Measurements from ENCODE around the gene PDE8A. TPM values are rescaled to one million over a fixed set of nuclear protein-coding genes. Genes with fewer than 3 reads are reported as not detected.

PDE8A gene
- total RNA-seq, 2 experiments from 2014 or later: 23.2 to 24.4 TPM

GRCh38 chr15:85027421-85027820, 45.8 kb downstream of the PDE8A start:
- H3K4me3 Mint-ChIP-seq: no peak overlapping the region
- peaks cover 2% of the 10 kb centered on the region for H3K36me3 Mint-ChIP-seq (ENCODE audit: low read depth)
- peaks cover 58% of the 10 kb centered on the region for H3K4me1 Mint-ChIP-seq (ENCODE audit: low read depth)
- ChIA-PET POLR2A (no interaction called here), CTCF (no interaction called here)
- H3K9me3 Mint-ChIP-seq: no peaks in the 10 kb centered on the region
- H3K27ac Mint-ChIP-seq: no peak overlapping the region
- DNase-seq (no peak), ATAC-seq (no peak)
- no peaks in the 10 kb centered on the region for H3K27me3 Mint-ChIP-seq
- intact Hi-C loops (cut with micrococcal nuclease): no loop called here
- no peak for TF ChIP-seq CTCF (IDR thresholded peaks at IDR 0.05)

GRCh38 chr15:85028416-85028815, 46.8 kb downstream of the PDE8A start:
- ATAC-seq (no peak), DNase-seq (no peak)
- H3K4me3 Mint-ChIP-seq: no peak overlapping the region
- intact Hi-C loops (cut with micrococcal nuclease): no loop called here
- CTCF ChIA-PET: no interaction called here
- TF ChIP-seq CTCF (IDR thresholded peaks at IDR 0.05): no peak
- H3K9me3 Mint-ChIP-seq: no peaks in the 10 kb centered on the region
- H3K36me3 Mint-ChIP-seq (ENCODE audit: low read depth): peaks cover 2% of the 10 kb centered on the region
- H3K4me1 Mint-ChIP-seq (ENCODE audit: low read depth): peaks cover 60% of the 10 kb centered on the region
- POLR2A ChIA-PET: no interaction called here
- no peak overlapping the region for H3K27ac Mint-ChIP-seq
- H3K27me3 Mint-ChIP-seq: no peaks in the 10 kb centered on the region

GRCh38 chr15:85029221-85029620, 47.6 kb downstream of the PDE8A start:
- Mint-ChIP-seq H3K36me3 (ENCODE audit: low read depth) (peaks cover 2% of the 10 kb centered on the region), H3K9me3 (no peaks in the 10 kb centered on the region), H3K27ac (no peak overlapping the region), H3K27me3 (no peaks in the 10 kb centered on the region), H3K4me3 (no peak overlapping the region), H3K4me1 (ENCODE audit: low read depth) (peaks cover 56% of the 10 kb centered on the region)
- ATAC-seq (no peak), DNase-seq (no peak)
- CTCF ChIA-PET: interaction anchor here (1.5 kb wide), 1 partner anchor 42 kb away, joined by 5 read pairs; no protein-coding TSS in a partner anchor
- POLR2A ChIA-PET: no interaction called here
- intact Hi-C loops (cut with micrococcal nuclease): no loop called here
- no peak for TF ChIP-seq CTCF (IDR thresholded peaks at IDR 0.05)

- peak; percentile 19 for DNase-seq
- no peak for TF ChIP-seq CTCF (IDR thresholded peaks at IDR 0.05)
- H3K4me1 Mint-ChIP-seq (ENCODE audit: low read depth): peaks cover 48% of the 10 kb centered on the region
- peaks cover 2% of the 10 kb centered on the region for H3K36me3 Mint-ChIP-seq (ENCODE audit: low read depth)
- intact Hi-C loops (cut with micrococcal nuclease): no loop called here
- peak; percentile 70 for ATAC-seq
- POLR2A ChIA-PET: no interaction called here
- no peaks in the 10 kb centered on the region for H3K9me3 Mint-ChIP-seq
- peak overlapping the region; percentile 62 for H3K27ac Mint-ChIP-seq
- CTCF ChIA-PET: interaction anchor here (1.5 to 3.8 kb wide), 2 partner anchors 14 to 43 kb away, joined by 5 to 18 read pairs; no protein-coding TSS in a partner anchor
- no peaks in the 10 kb centered on the region for H3K27me3 Mint-ChIP-seq
- H3K4me3 Mint-ChIP-seq: no peak overlapping the region
Measured at GRCh38 chr15:85030301-85030929, 48.8 kb downstream of the PDE8A start.

GRCh38 chr15:85031086-85031943, 49.7 kb downstream of the PDE8A start:
- H3K9me3 Mint-ChIP-seq: no peaks in the 10 kb centered on the region
- H3K4me1 Mint-ChIP-seq (ENCODE audit: low read depth): peaks cover 48% of the 10 kb centered on the region
- CTCF ChIA-PET: interaction anchor here (3.8 kb wide), 1 partner anchor 13 kb away, joined by 18 read pairs; no protein-coding TSS in a partner anchor
- TF ChIP-seq CTCF (IDR thresholded peaks at IDR 0.05): no peak
- no peaks in the 10 kb centered on the region for H3K27me3 Mint-ChIP-seq
- peaks cover 2% of the 10 kb centered on the region for H3K36me3 Mint-ChIP-seq (ENCODE audit: low read depth)
- POLR2A ChIA-PET: no interaction called here
- DNase-seq: no peak
- no peak overlapping the region for H3K4me3 Mint-ChIP-seq
- intact Hi-C loops (cut with micrococcal nuclease): no loop called here
- no peak for ATAC-seq
- peak overlapping the region; percentile 0 for H3K27ac Mint-ChIP-seq
